Panc1 (cell line): Measurements from ENCODE around the gene ALG9.

ENCODE experiments used
- CTCF ChIP-seq: fragments of 450-650 bp; IDR thresholded peaks from 2 replicates; pipeline ENCODE4 v1.5.1; 2017; ENCODE audit warnings: mild to moderate bottlenecking
- POLR2AphosphoS5 ChIP-seq: IDR thresholded peaks from 2 replicates; pipeline ENCODE4 v1.6.1; 2012; ENCODE audit warnings: mild to moderate bottlenecking, low read depth, low read length, moderate library complexity
- REST ChIP-seq, 2 experiments: IDR thresholded peaks; 2 replicates each; pipeline ENCODE4 v1.6.1; 2011 to 2012; ENCODE audit warnings: low read depth in 2 of 2, control low read depth in 1 of 2, low read length in 1 of 2, mild to moderate bottlenecking in 1 of 2, moderate library complexity in 1 of 2; ENCODE audit not compliant: insufficient read depth in 1 of 2
- SIN3A ChIP-seq: IDR thresholded peaks from 2 replicates; pipeline ENCODE4 v1.6.1; 2012; ENCODE audit warnings: low read depth, mild to moderate bottlenecking, low read length, moderate library complexity, borderline replicate concordance; ENCODE audit not compliant: insufficient read depth
- TCF7L2 ChIP-seq: IDR thresholded peaks from 2 replicates; pipeline ENCODE4 v1.6.1; 2011; ENCODE audit warnings: mild to moderate bottlenecking, low read depth, low read length, inconsistent platforms

- TF ChIP-seq CTCF (peak; percentile 38), POLR2AphosphoS5 (peak; percentile 81), REST (IDR thresholded peaks at IDR 0.05; ENCODE audit: insufficient read depth in 1 of 2, low read depth in 2 of 2, low read length in 1 of 2) (no peak), SIN3A (peak; percentile 59; the same call in 1 of the 2 replicates), TCF7L2 (peak; percentile 98)
Measured at GRCh38 chr11:111870886-111871692, at the start of gene ALG9.
